Astrocyte (in vitro differentiated cells and primary cell): Measurements from ENCODE around the gene MEX3C. TPM values are rescaled to one million over a fixed set of nuclear protein-coding genes. Genes with fewer than 3 reads are reported as not detected.

Source experiments
- DNase-seq: peaks from one replicate; pipeline ENCODE4 v3.0.0-alpha.2; 2010; ENCODE audit warnings: low read depth
- FAIRE-seq: peaks from 2 replicates; lab custom pipeline; 2011; peaks lifted over from hg19 to GRCh38; lab: Jason Lieb, UNC
- H2AFZ ChIP-seq: 2 replicates; pipeline ENCODE4 v1.6.0; 2012; ENCODE audit warnings: low read depth, low read length, inconsistent platforms
- H3K27ac ChIP-seq: 2 replicates; pipeline ENCODE4 v1.5.1; 2011; ENCODE audit warnings: low read depth, low read length, inconsistent platforms
- H3K27me3 ChIP-seq: 2 replicates; pipeline ENCODE4 v1.6.0; 2011; ENCODE audit warnings: low read length, inconsistent platforms; ENCODE audit not compliant: insufficient read depth
- H3K36me3 ChIP-seq: 2 replicates; pipeline ENCODE4 v1.5.1; 2011; ENCODE audit warnings: low read length, inconsistent platforms; ENCODE audit not compliant: insufficient read depth
- H3K4me1 ChIP-seq: 2 replicates; pipeline ENCODE4 v1.5.1; 2011; ENCODE audit warnings: low read length, inconsistent platforms; ENCODE audit not compliant: insufficient read depth
- H3K4me2 ChIP-seq: 2 replicates; pipeline ENCODE4 v1.6.0; 2012; ENCODE audit warnings: low read length, inconsistent platforms
- H3K4me3 ChIP-seq: 2 replicates; pipeline ENCODE4 v1.5.1; 2011; ENCODE audit warnings: low read depth, mild to moderate bottlenecking, low read length, inconsistent platforms; ENCODE audit not compliant: insufficient read depth
- H3K79me2 ChIP-seq: 2 replicates; pipeline ENCODE4 v1.6.0; 2012; ENCODE audit warnings: mild to moderate bottlenecking, low read length, inconsistent platforms; ENCODE audit not compliant: insufficient read depth
- H3K9ac ChIP-seq: 2 replicates; pipeline ENCODE4 v1.6.0; 2012; ENCODE audit warnings: mild to moderate bottlenecking, low read length, inconsistent platforms
- H3K9me3 ChIP-seq: 2 replicates; pipeline ENCODE4 v1.5.1; 2012; ENCODE audit warnings: low read depth, mild to moderate bottlenecking, low read length, inconsistent platforms; ENCODE audit not compliant: insufficient read depth
- H4K20me1 ChIP-seq: 2 replicates; pipeline ENCODE4 v1.6.0; 2012; ENCODE audit warnings: low read length, inconsistent platforms; ENCODE audit not compliant: insufficient read depth
- H3K27ac Mint-ChIP-seq: one replicate; pipeline ENCODE4 v1.8.0; 2021; ENCODE audit warnings: mild to moderate bottlenecking, mixed read lengths; ENCODE audit not compliant: unreplicated experiment
- H3K27me3 Mint-ChIP-seq: one replicate; pipeline ENCODE4 v1.8.0; 2021; ENCODE audit warnings: low read depth, mixed read lengths; ENCODE audit not compliant: unreplicated experiment
- H3K36me3 Mint-ChIP-seq: one replicate; pipeline ENCODE4 v1.8.0; 2021; ENCODE audit warnings: low read depth, mixed read lengths; ENCODE audit not compliant: unreplicated experiment
- H3K4me1 Mint-ChIP-seq: one replicate; pipeline ENCODE4 v1.8.0; 2021; ENCODE audit warnings: low read depth, mixed read lengths; ENCODE audit not compliant: unreplicated experiment
- H3K4me3 Mint-ChIP-seq: one replicate; pipeline ENCODE4 v1.8.0; 2021; ENCODE audit warnings: mild to moderate bottlenecking, moderate library complexity, mixed read lengths; ENCODE audit not compliant: unreplicated experiment
- H3K9me3 Mint-ChIP-seq: one replicate; pipeline ENCODE4 v1.8.0; 2021; ENCODE audit warnings: mild to moderate bottlenecking, mixed read lengths; ENCODE audit not compliant: unreplicated experiment
- EZH2 ChIP-seq: IDR thresholded peaks from 2 replicates; pipeline ENCODE4 v1.6.1; 2012; ENCODE audit warnings: mild to moderate bottlenecking, low read length, inconsistent platforms; ENCODE audit not compliant: insufficient read depth
- total RNA-seq: library from RNA; stranded (reverse); gene quantifications from 2 replicates; pipeline ENCODE4 v1.2.1, GENCODE V29; 2021
- TF ChIP-seq, protein P1 (sequence below): IDR thresholded peaks from 2 replicates; pipeline ENCODE4 v1.5.1; 2011; ENCODE audit warnings: low read depth, mild to moderate bottlenecking, inconsistent platforms, low read length, moderate library complexity; ENCODE audit not compliant: insufficient read depth

MEX3C gene
- total RNA-seq, 1 donor from 2014 or later: 72.2 TPM

DNA sequence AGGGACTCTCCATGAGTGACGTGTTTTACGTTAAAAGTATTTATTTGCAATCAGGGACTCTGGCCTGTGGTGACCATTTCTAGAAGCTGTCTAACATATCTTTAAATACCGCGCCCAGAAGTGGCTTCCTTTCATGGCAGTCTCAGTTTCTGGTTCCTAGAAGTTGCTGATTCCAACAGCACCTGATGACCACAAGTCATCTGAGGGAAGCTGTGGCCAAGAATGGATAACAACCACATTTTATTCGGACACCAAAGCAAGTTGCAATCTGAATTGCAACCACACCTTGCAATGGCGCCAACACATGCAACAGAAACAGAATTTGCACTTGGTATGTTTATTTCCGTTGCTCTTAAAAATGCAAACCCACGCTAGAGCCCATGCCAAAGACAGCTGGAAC is 33.1 kb downstream of the MEX3C start:
- DNase-seq (peak; percentile 20), FAIRE-seq (no peak)
- Histone ChIP-seq H3K9me3 (no peaks in the 10 kb centered on the region), H3K27me3 (no peaks in the 10 kb centered on the region), H3K4me3 (no peak overlapping the region), H4K20me1 (peaks cover 24% of the 10 kb centered on the region), H3K9ac (no peak overlapping the region), H2AFZ (no peak overlapping the region), H3K4me2 (no peak overlapping the region), H3K4me1 (no peaks in the 10 kb centered on the region), H3K79me2 (peaks cover 6% of the 10 kb centered on the region), H3K36me3 (no peaks in the 10 kb centered on the region), H3K27ac (no peak overlapping the region)
- TF ChIP-seq, protein P1, sequence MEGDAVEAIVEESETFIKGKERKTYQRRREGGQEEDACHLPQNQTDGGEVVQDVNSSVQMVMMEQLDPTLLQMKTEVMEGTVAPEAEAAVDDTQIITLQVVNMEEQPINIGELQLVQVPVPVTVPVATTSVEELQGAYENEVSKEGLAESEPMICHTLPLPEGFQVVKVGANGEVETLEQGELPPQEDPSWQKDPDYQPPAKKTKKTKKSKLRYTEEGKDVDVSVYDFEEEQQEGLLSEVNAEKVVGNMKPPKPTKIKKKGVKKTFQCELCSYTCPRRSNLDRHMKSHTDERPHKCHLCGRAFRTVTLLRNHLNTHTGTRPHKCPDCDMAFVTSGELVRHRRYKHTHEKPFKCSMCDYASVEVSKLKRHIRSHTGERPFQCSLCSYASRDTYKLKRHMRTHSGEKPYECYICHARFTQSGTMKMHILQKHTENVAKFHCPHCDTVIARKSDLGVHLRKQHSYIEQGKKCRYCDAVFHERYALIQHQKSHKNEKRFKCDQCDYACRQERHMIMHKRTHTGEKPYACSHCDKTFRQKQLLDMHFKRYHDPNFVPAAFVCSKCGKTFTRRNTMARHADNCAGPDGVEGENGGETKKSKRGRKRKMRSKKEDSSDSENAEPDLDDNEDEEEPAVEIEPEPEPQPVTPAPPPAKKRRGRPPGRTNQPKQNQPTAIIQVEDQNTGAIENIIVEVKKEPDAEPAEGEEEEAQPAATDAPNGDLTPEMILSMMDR: no peak
- TF ChIP-seq EZH2: no peak
- Mint-ChIP-seq H3K36me3 (peaks cover 6% of the 10 kb centered on the region), H3K27me3 (no peaks in the 10 kb centered on the region), H3K4me3 (no peak overlapping the region), H3K27ac (no peak overlapping the region), H3K4me1 (peaks cover 14% of the 10 kb centered on the region), H3K9me3 (peaks cover 6% of the 10 kb centered on the region)

DNA sequence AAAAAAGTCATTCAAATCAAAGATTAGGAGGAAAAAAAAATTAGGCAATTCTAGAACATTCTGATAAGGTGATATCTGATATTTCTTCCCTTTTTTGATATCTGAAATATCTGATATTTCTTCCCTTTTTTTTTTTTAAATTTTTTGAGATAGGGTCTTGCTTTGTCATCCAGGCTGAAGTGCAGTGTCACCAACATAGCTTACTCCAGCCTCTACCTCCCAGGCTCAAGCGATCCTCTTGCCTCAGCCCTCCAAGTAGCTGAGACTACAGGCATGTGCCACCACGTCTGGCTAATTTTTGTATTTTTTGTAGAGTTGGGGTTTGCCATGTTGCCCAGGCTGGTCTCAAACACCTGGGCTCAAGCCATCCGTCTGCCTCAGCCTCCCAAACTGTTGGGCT is 33.9 kb downstream of the MEX3C start:
- Histone ChIP-seq H3K9me3 (no peaks in the 10 kb centered on the region), H3K9ac (no peak overlapping the region), H2AFZ (no peak overlapping the region), H4K20me1 (peaks cover 18% of the 10 kb centered on the region), H3K4me1 (no peaks in the 10 kb centered on the region), H3K79me2 (peaks cover 2% of the 10 kb centered on the region), H3K36me3 (no peaks in the 10 kb centered on the region), H3K27me3 (no peaks in the 10 kb centered on the region), H3K4me2 (no peak overlapping the region), H3K27ac (no peak overlapping the region), H3K4me3 (no peak overlapping the region)
- DNase-seq: no peak
- Mint-ChIP-seq H3K36me3 (peaks cover 6% of the 10 kb centered on the region), H3K27me3 (no peaks in the 10 kb centered on the region), H3K4me3 (no peak overlapping the region), H3K9me3 (peaks cover 6% of the 10 kb centered on the region), H3K27ac (no peak overlapping the region), H3K4me1 (peaks cover 14% of the 10 kb centered on the region)
- TF ChIP-seq EZH2: no peak
- TF ChIP-seq, protein P1: no peak
- no peak for FAIRE-seq

DNA sequence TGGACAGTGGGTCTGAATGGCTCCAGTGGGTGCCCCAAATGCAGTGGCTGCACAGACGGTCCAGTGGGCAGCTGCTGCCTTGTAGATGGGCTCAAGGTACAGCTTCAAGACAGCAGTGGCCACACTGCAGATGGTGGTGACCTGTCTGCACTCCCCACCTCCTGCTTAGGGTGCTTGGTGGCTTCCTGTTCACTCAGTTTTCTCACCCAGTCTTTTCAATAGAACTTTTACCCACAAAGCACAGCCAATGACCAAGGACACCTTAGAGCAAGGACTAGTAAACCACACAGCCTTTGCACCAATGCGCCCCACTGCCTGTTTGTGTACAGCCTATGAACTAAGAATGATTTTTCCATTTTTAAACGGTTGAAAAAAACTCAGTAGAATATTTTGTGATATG is 34.9 kb downstream of the MEX3C start:
- Histone ChIP-seq H2AFZ (no peak overlapping the region), H3K4me1 (no peaks in the 10 kb centered on the region), H4K20me1 (peaks cover 8% of the 10 kb centered on the region), H3K4me3 (no peak overlapping the region), H3K27ac (no peak overlapping the region), H3K9ac (no peak overlapping the region), H3K4me2 (no peak overlapping the region), H3K9me3 (no peaks in the 10 kb centered on the region), H3K36me3 (no peaks in the 10 kb centered on the region), H3K27me3 (no peaks in the 10 kb centered on the region), H3K79me2 (no peaks in the 10 kb centered on the region)
- peaks cover 14% of the 10 kb centered on the region for H3K4me1 Mint-ChIP-seq
- no peak overlapping the region for H3K4me3 Mint-ChIP-seq
- H3K27me3 Mint-ChIP-seq: no peaks in the 10 kb centered on the region
- H3K27ac Mint-ChIP-seq: no peak overlapping the region
- peaks cover 6% of the 10 kb centered on the region for H3K9me3 Mint-ChIP-seq
- DNase-seq (no peak), FAIRE-seq (no peak)
- peaks cover 1% of the 10 kb centered on the region for H3K36me3 Mint-ChIP-seq
- TF ChIP-seq, protein P1: no peak
- TF ChIP-seq EZH2: no peak
